Vagina (tissue), 2 donors: Measurements from ENCODE around the gene RGS19.

Experiments
- CTCF ChIP-seq, 3 experiments: fragments of 450-650 bp in 2 of 3; fragments of 200-600 bp in 1 of 3; sonication (generic) in 1 of 3; IDR thresholded peaks; one replicate each; pipeline ENCODE4 v1.5.1; 2017 to 2019; ENCODE audit warnings: antibody characterized with exemption in 3 of 3, mild to moderate bottlenecking in 2 of 3, moderate library complexity in 2 of 3
- POLR2A ChIP-seq, 2 donors: fragments of 450-650 bp; IDR thresholded peaks; one replicate each; pipeline ENCODE4 v1.6.1; 2017; ENCODE audit warnings: antibody characterized with exemption in 2 of 2, mild to moderate bottlenecking in 2 of 2, moderate library complexity in 2 of 2
- POLR2AphosphoS5 ChIP-seq, 2 donors: sonication (generic); formaldehyde crosslinking; IDR thresholded peaks; one replicate each; pipeline ENCODE4 v1.9.0; 2017; ENCODE audit warnings: antibody characterized with exemption in 2 of 2, mild to moderate bottlenecking in 2 of 2, low read depth in 1 of 2; ENCODE audit not compliant: insufficient read depth in 1 of 2

- TF ChIP-seq POLR2A (IDR thresholded peaks at IDR 0.05) (no peak), CTCF (IDR thresholded peaks at IDR 0.05) (no peak), POLR2AphosphoS5 (IDR thresholded peaks at IDR 0.05; ENCODE audit: insufficient read depth in 1 of 2, low read depth in 1 of 2) (no peak)
These were observed 10.7 kb downstream of the RGS19 start for GRCh38 chr20:64068386-64069208.
